ENCODE results near the gene KCNK16.

DNA sequence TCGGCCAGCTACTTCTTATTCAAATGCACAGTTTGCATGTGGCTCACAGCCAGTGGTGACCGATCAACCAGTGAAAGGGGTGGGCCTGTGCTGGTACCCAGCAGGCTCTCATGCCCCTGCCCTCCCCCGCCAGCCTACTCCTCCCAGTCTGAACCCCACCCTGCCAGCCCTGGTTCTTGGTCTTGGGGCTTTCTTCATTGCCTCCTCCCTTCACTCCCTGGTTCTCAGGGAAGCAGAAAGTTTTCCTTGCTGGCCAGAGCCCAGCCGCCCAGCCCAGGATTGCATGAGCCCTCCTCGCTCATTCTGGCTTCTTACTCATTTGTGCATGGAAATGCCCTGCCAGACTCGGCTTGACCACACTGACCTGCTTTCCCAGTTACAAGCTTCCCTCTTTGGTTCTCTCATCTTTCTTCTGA, 49.1 kb downstream of the KCNK16 start:
- no peak for TF ChIP-seq POLR2A (IDR thresholded peaks at IDR 0.05)
- TF ChIP-seq, protein P1, sequence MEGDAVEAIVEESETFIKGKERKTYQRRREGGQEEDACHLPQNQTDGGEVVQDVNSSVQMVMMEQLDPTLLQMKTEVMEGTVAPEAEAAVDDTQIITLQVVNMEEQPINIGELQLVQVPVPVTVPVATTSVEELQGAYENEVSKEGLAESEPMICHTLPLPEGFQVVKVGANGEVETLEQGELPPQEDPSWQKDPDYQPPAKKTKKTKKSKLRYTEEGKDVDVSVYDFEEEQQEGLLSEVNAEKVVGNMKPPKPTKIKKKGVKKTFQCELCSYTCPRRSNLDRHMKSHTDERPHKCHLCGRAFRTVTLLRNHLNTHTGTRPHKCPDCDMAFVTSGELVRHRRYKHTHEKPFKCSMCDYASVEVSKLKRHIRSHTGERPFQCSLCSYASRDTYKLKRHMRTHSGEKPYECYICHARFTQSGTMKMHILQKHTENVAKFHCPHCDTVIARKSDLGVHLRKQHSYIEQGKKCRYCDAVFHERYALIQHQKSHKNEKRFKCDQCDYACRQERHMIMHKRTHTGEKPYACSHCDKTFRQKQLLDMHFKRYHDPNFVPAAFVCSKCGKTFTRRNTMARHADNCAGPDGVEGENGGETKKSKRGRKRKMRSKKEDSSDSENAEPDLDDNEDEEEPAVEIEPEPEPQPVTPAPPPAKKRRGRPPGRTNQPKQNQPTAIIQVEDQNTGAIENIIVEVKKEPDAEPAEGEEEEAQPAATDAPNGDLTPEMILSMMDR (IDR thresholded peaks at IDR 0.05), result no peak
